WTC11 (cell line): ENCODE measurements around the gene DDX39B. TPM values are rescaled to one million over a fixed set of nuclear protein-coding genes. Genes with fewer than 3 reads are reported as not detected.
A peak's percentile ranks its signal among the peaks of the same experiment; 100 is the strongest.

Experiments
- AFF4 ChIP-seq: sonication (generic); formaldehyde crosslinking; IDR thresholded peaks from 2 replicates; pipeline ENCODE4 v1.8.1; 2023; ENCODE audit warnings: mild to moderate bottlenecking, missing genetic modification reagents, borderline replicate concordance
- E2F1 ChIP-seq: sonication (generic); formaldehyde crosslinking; IDR thresholded peaks from 2 replicates; pipeline ENCODE4 v1.8.0; 2022; ENCODE audit warnings: mild to moderate bottlenecking, missing genetic modification reagents
- E2F4 ChIP-seq: sonication (generic); formaldehyde crosslinking; IDR thresholded peaks from 2 replicates; pipeline ENCODE4 v1.8.1; 2022; ENCODE audit warnings: low read depth, mild to moderate bottlenecking, moderate library complexity, missing genetic modification reagents, borderline replicate concordance
- GABPB1 ChIP-seq: sonication (generic); formaldehyde crosslinking; IDR thresholded peaks from 2 replicates; pipeline ENCODE4 v1.8.1; 2023; ENCODE audit warnings: mild to moderate bottlenecking, missing genetic modification reagents
- GRHL2 ChIP-seq: fragments of 250-450 bp; sonication (Bioruptor Pico); IDR thresholded peaks from 2 replicates; pipeline ENCODE4 v1.8.0; 2022; ENCODE audit warnings: mild to moderate bottlenecking, moderate library complexity; ENCODE audit not compliant: insufficient replicate concordance, severe bottlenecking
- IRF2 ChIP-seq: sonication (generic); formaldehyde crosslinking; IDR thresholded peaks from 2 replicates; pipeline ENCODE4 v1.8.0; 2022; ENCODE audit warnings: low read depth, missing genetic modification reagents, borderline replicate concordance
- JAZF1 ChIP-seq: fragments of 250-450 bp; sonication (Bioruptor Pico); IDR thresholded peaks from 2 replicates; pipeline ENCODE4 v1.9.0; 2021; ENCODE audit warnings: moderate library complexity, mild to moderate bottlenecking, inconsistent platforms
- MAX ChIP-seq: sonication (generic); formaldehyde crosslinking; IDR thresholded peaks from 2 replicates; pipeline ENCODE4 v1.8.0; 2022; ENCODE audit warnings: mild to moderate bottlenecking, missing genetic modification reagents
- NFE2L1 ChIP-seq: sonication (generic); formaldehyde crosslinking; IDR thresholded peaks from 2 replicates; pipeline ENCODE4 v1.8.1; 2023; ENCODE audit warnings: missing genetic modification reagents
- NFYB ChIP-seq: sonication (generic); formaldehyde crosslinking; conservative IDR thresholded peaks from 2 replicates; pipeline ENCODE4 v1.8.0; 2022; ENCODE audit warnings: low read depth, missing genetic modification reagents
- PRDM15 ChIP-seq: sonication (generic); formaldehyde crosslinking; IDR thresholded peaks from 2 replicates; pipeline ENCODE4 v1.8.0; 2022; ENCODE audit warnings: missing genetic modification reagents
- PRRX2 ChIP-seq: fragments of 250-450 bp; sonication (Bioruptor Pico); IDR thresholded peaks from 2 replicates; pipeline ENCODE4 v1.8.0; 2021; ENCODE audit warnings: mild to moderate bottlenecking
- RELA ChIP-seq: sonication (generic); formaldehyde crosslinking; IDR thresholded peaks from 2 replicates; pipeline ENCODE4 v1.8.1; 2022; ENCODE audit warnings: missing genetic modification reagents, mild to moderate bottlenecking, borderline replicate concordance
- SMAD4 ChIP-seq: sonication (generic); formaldehyde crosslinking; IDR thresholded peaks from 2 replicates; pipeline ENCODE4 v1.8.0; 2022; ENCODE audit warnings: mild to moderate bottlenecking, missing genetic modification reagents
- USF2 ChIP-seq: sonication (generic); formaldehyde crosslinking; IDR thresholded peaks from 2 replicates; pipeline ENCODE4 v1.8.1; 2023; ENCODE audit warnings: mild to moderate bottlenecking, missing genetic modification reagents, moderate library complexity
- ZBTB21 ChIP-seq: sonication (generic); formaldehyde crosslinking; IDR thresholded peaks from 2 replicates; pipeline ENCODE4 v1.8.1; 2023; ENCODE audit warnings: mild to moderate bottlenecking, missing genetic modification reagents, borderline replicate concordance
- ZNF219 ChIP-seq: sonication (generic); formaldehyde crosslinking; IDR thresholded peaks from 2 replicates; pipeline ENCODE4 v1.8.0; 2023; ENCODE audit warnings: missing genetic modification reagents, mild to moderate bottlenecking, borderline replicate concordance
- ZNF532 ChIP-seq: fragments of 250-450 bp; sonication (Bioruptor Pico); IDR thresholded peaks from 2 replicates; pipeline ENCODE4 v1.9.0; 2021; ENCODE audit warnings: mild to moderate bottlenecking, borderline replicate concordance
- ZNF671 ChIP-seq: fragments of 250-450 bp; sonication (Bioruptor Pico); IDR thresholded peaks from 2 replicates; pipeline ENCODE4 v1.8.0; 2021; ENCODE audit warnings: mild to moderate bottlenecking
- total RNA-seq: library from RNA; stranded (reverse); gene quantifications from 3 replicates; pipeline ENCODE4 v1.2.3, GENCODE V29; 2021
- TF ChIP-seq, protein P1 (sequence below): sonication (generic); formaldehyde crosslinking; IDR thresholded peaks from 2 replicates; pipeline ENCODE4 v1.8.1; 2022; ENCODE audit warnings: mild to moderate bottlenecking, missing genetic modification reagents, moderate library complexity, borderline replicate concordance

The DDX39B gene
- total RNA-seq, 1 experiment from 2014 or later: 712 TPM

DNA sequence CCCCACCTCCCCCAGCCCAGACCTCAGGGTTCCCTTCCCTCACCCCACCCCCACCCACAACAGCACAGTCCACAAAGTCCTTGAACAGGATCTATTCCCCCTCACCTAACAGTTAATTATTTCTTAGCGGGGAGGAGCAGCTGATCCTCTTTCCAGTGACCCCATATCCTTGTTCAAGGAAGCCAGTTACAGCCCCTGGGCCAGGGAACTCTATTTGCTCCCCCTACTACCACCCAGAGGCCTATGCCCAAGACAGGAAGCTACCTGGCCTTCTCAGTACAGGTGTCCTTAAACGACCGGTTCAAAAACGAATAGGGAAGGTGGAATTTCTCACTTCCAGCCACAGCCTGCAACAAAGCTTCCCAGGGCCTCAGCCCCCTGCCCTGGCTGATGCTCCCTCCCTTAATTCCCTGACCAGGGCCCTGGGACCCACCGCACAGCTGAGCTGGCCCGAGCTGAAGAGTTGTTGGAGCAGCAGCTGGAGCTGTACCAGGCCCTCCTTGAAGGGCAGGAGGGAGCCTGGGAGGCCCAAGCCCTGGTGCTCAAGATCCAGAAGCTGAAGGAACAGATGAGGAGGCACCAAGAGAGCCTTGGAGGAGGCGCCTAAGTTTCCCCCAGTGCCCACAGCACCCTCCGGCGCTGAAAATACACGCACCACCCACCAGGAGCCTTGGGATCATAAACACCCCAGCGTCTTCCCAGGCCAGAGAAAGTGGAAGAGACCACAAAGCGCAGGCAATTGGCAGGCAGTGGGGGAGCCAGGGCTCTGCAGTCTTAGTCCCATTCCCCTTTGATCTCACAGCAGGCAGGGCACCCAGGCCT, 12.3 kb downstream of the DDX39B start (continued):
- TF ChIP-seq ZNF671 (CRISPR knock-in tag) (peak; percentile 41), JAZF1 (CRISPR knock-in tag) (no peak), E2F1 (CRISPR knock-in tag) (no peak), SMAD4 (CRISPR knock-in tag) (no peak), ZBTB21 (no peak), NFYB (no peak), ZNF532 (peak; percentile 71; the same call in 1 of the 2 replicates), USF2 (CRISPR knock-in tag) (no peak), MAX (CRISPR knock-in tag) (no peak), GABPB1 (no peak), IRF2 (no peak), ZNF219 (CRISPR knock-in tag) (no peak), E2F4 (no peak), RELA (CRISPR knock-in tag) (no peak), NFE2L1 (no peak), PRRX2 (peak; percentile 53), AFF4 (CRISPR knock-in tag) (no peak), PRDM15 (CRISPR knock-in tag) (no peak), GRHL2 (no peak)
- TF ChIP-seq, protein P1, sequence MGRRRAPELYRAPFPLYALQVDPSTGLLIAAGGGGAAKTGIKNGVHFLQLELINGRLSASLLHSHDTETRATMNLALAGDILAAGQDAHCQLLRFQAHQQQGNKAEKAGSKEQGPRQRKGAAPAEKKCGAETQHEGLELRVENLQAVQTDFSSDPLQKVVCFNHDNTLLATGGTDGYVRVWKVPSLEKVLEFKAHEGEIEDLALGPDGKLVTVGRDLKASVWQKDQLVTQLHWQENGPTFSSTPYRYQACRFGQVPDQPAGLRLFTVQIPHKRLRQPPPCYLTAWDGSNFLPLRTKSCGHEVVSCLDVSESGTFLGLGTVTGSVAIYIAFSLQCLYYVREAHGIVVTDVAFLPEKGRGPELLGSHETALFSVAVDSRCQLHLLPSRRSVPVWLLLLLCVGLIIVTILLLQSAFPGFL: no peak
